ENCODE data around the gene TXNDC11. TPM values are rescaled to one million over a fixed set of nuclear protein-coding genes. Genes with fewer than 3 reads are reported as not detected.

Gene TXNDC11
- total and polyA plus RNA-seq, 10 of the 15 experiments (the other 5 are each of a cell fraction or from before 2014, with no cell fraction given) = 1.7 to 86.7 (median 54.4) TPM

- TF ChIP-seq SKIL (IDR thresholded peaks at IDR 0.05; ENCODE audit: low read depth, poor library complexity, severe bottlenecking) (peak; percentile 87), CREM (IDR thresholded peaks at IDR 0.05; ENCODE audit: low read depth) (peak; percentile 84; the same call in 1 of the 2 replicates), RFX5 (IDR thresholded peaks at IDR 0.05; ENCODE audit: low read depth, low read length) (no peak), SREBF2 (IDR thresholded peaks at IDR 0.05; ENCODE audit: low read length) (no peak), PKNOX1 (IDR thresholded peaks at IDR 0.05) (peak; percentile 69), PAX5 (IDR thresholded peaks at IDR 0.05; ENCODE audit: borderline replicate concordance, low read depth, low read length) (peak; percentile 34; the same call in 1 of the 2 replicates), HDAC6 (IDR thresholded peaks at IDR 0.05; ENCODE audit: unreplicated experiment) (no peak), SIX5 (IDR thresholded peaks at IDR 0.05; ENCODE audit: low read depth, low read length, severe bottlenecking) (no peak), BCLAF1 (IDR thresholded peaks at IDR 0.05) (no peak), IKZF1 (conservative IDR thresholded peaks at IDR 0.05) (peak; percentile 21; the same call in 1 of the 2 replicates), POLR2AphosphoS5 (IDR thresholded peaks at IDR 0.05; ENCODE audit: low read length) (peak; percentile 67), NFIC (IDR thresholded peaks at IDR 0.05; ENCODE audit: low read depth, low read length) (peak; percentile 89), TCF7 (IDR thresholded peaks at IDR 0.05; ENCODE audit: borderline replicate concordance) (peak; percentile 66), RB1 (IDR thresholded peaks at IDR 0.05; ENCODE audit: borderline replicate concordance) (0 out of 2 replicates have a peak, but pooled peaks have one; percentile 27), ATF7 (IDR thresholded peaks at IDR 0.05; ENCODE audit: low read depth) (peak; percentile 84), CTCF (IDR thresholded peaks at IDR 0.05 in 2 of 3, conservative IDR thresholded peaks at IDR 0.05 in 1 of 3; ENCODE audit: control insufficient read depth in 2 of 3, extremely low read depth in 1 of 3, insufficient read depth in 1 of 3, low read depth in 3 of 3, low read length in 3 of 3) (no peak), MEF2B (IDR thresholded peaks at IDR 0.05; ENCODE audit: partially characterized antibody, poor library complexity, severe bottlenecking) (peak; percentile 76), POLR2AphosphoS2 (IDR thresholded peaks at IDR 0.05; ENCODE audit: low read depth, low read length) (peak; percentile 80; the same call in 1 of the 2 replicates)
Observed at GRCh38 chr16:11783319-11784037, 40.8 kb upstream of the TXNDC11 start (continued).
